ENCODE results near the gene CARD19.

GRCh38 chr9:93083592-93084470 lies 12.2 kb upstream of the CARD19 start:
- TF ChIP-seq, protein P1, sequence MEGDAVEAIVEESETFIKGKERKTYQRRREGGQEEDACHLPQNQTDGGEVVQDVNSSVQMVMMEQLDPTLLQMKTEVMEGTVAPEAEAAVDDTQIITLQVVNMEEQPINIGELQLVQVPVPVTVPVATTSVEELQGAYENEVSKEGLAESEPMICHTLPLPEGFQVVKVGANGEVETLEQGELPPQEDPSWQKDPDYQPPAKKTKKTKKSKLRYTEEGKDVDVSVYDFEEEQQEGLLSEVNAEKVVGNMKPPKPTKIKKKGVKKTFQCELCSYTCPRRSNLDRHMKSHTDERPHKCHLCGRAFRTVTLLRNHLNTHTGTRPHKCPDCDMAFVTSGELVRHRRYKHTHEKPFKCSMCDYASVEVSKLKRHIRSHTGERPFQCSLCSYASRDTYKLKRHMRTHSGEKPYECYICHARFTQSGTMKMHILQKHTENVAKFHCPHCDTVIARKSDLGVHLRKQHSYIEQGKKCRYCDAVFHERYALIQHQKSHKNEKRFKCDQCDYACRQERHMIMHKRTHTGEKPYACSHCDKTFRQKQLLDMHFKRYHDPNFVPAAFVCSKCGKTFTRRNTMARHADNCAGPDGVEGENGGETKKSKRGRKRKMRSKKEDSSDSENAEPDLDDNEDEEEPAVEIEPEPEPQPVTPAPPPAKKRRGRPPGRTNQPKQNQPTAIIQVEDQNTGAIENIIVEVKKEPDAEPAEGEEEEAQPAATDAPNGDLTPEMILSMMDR (IDR thresholded peaks at IDR 0.05 in 4 of 5, conservative IDR thresholded peaks at IDR 0.05 in 1 of 5) = no peak
- no peak for TF ChIP-seq POLR2A (IDR thresholded peaks at IDR 0.05)

Measured in gastrocnemius medialis (tissue), 4 donors.